Kasumi-1 (cell line): Measurements from ENCODE around the gene INS.

ENCODE experiments used
- DNase-seq, 2 experiments: peaks; one replicate each; lab custom pipeline; 2025; lab: John Stamatoyannopoulos, UW

Gene INS

GRCh38 chr11:2144544-2145248, 16.3 kb downstream of the INS start:
- no peak for DNase-seq

- DNase-seq: no peak
These were observed 17.0 kb downstream of the INS start for GRCh38 chr11:2143799-2144543.

- DNase-seq: no peak
These were observed 17.6 kb downstream of the INS start for GRCh38 chr11:2143477-2143798.

GRCh38 chr11:2142762-2143202, 18.2 kb downstream of the INS start:
- no peak for DNase-seq

- no peak for DNase-seq
These were observed 18.7 kb downstream of the INS start for GRCh38 chr11:2142300-2142759.

- DNase-seq: no peak
These were observed 20.3 kb downstream of the INS start for GRCh38 chr11:2140411-2141400.

GRCh38 chr11:2139621-2140337, 21.2 kb downstream of the INS start:
- DNase-seq: no peak

- DNase-seq: no peak
These were observed 21.9 kb downstream of the INS start, which contains the start of gene IGF2 for GRCh38 chr11:2139123-2139521. IGF2 (minus strand) TSS chr11:2139389; CDS start chr11:2135523, 3,866 bp downstream.

GRCh38 chr11:2138431-2139122, 22.4 kb downstream of the INS start:
- no peak for DNase-seq

- DNase-seq: no peak
These were observed 23.0 kb downstream of the INS start for GRCh38 chr11:2138068-2138430.

GRCh38 chr11:2137202-2138067, 23.6 kb downstream of the INS start:
- DNase-seq: no peak

GRCh38 chr11:2136952-2137201, 24.1 kb downstream of the INS start:
- no peak for DNase-seq

GRCh38 chr11:2136209-2136951, 24.6 kb downstream of the INS start:
- no peak for DNase-seq

- DNase-seq: no peak
These were observed 25.3 kb downstream of the INS start for GRCh38 chr11:2135648-2136201.

- no peak for DNase-seq
These were observed 25.9 kb downstream of the INS start for GRCh38 chr11:2135018-2135569.

- no peak for DNase-seq
These were observed 26.7 kb downstream of the INS start for GRCh38 chr11:2134022-2135010.

- DNase-seq: no peak
These were observed 27.6 kb downstream of the INS start for GRCh38 chr11:2133241-2134021.
